ENCODE data around the gene ZNF559.

ZNF559 gene

GRCh38 chr19:9354651-9355050, 30.7 kb downstream of the ZNF559 start:
- no peak for TF ChIP-seq CTCF (IDR thresholded peaks at IDR 0.05; ENCODE audit: low read depth, low read length)
- no peak for DNase-seq (ENCODE audit: extremely low read depth, low read depth)

GRCh38 chr19:9362905-9363304, 38.9 kb downstream of the ZNF559 start, which contains the start of gene ZNF177:
Gene ZNF177, plus strand, starts transcription at chr19:9363013. Its CDS starts 15,299 bp downstream, at chr19:9378312.
- no peak for TF ChIP-seq CTCF (IDR thresholded peaks at IDR 0.05; ENCODE audit: low read depth, low read length)
- no peak for DNase-seq (ENCODE audit: extremely low read depth, low read depth)

GRCh38 chr19:9370738-9371619, 47.0 kb downstream of the ZNF559 start:
- TF ChIP-seq CTCF (IDR thresholded peaks at IDR 0.05; ENCODE audit: low read depth, low read length) = no peak
- no peak for DNase-seq (ENCODE audit: extremely low read depth, low read depth)

GRCh38 chr19:9381361-9381785, 57.4 kb downstream of the ZNF559 start:
- no peak for DNase-seq (ENCODE audit: extremely low read depth, low read depth)
- no peak for TF ChIP-seq CTCF (IDR thresholded peaks at IDR 0.05; ENCODE audit: low read depth, low read length)
